Measurements from ENCODE around the gene GCNT3. TPM values are rescaled to one million over a fixed set of nuclear protein-coding genes. Genes with fewer than 3 reads are reported as not detected.

Gene GCNT3
- total and polyA plus RNA-seq, 2 donors (not counting 1 experiment from before 2014, with no cell fraction given) = 0.16 to 0.17 TPM

DNA sequence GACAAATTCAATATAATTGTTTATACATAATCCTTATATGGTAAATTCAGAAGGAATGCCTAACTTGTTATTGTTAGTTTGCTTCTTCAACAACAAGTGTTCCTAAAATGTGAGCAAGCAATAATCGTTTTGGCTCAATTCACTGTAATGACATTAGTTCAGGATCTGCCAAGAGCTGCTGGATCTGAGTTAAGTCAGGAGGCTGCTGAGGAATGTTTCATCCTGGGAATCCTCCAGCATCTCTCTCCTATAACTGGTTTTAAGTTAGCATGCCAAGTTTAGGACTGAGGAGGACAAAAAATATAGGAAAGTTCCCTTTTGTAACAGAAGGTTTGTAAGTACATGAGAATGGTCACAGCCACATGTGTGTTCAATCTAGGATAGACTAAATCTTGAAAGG is 50.7 kb downstream of the GCNT3 start:
- no peaks in the 10 kb centered on the region for H3K9me3 ChIP-seq (ENCODE audit: control insufficient read depth, insufficient read depth, low read depth, low read length)
- H3K9ac ChIP-seq (ENCODE audit: insufficient read depth, low read length) = no peak overlapping the region
- no peak overlapping the region for H3K4me3 ChIP-seq (replicated peaks in 1 of 4; ENCODE audit: control extremely low read depth in 1 of 4, insufficient read depth in 1 of 4, low read depth in 3 of 4, low read length in 4 of 4)
- TF ChIP-seq, protein P1, sequence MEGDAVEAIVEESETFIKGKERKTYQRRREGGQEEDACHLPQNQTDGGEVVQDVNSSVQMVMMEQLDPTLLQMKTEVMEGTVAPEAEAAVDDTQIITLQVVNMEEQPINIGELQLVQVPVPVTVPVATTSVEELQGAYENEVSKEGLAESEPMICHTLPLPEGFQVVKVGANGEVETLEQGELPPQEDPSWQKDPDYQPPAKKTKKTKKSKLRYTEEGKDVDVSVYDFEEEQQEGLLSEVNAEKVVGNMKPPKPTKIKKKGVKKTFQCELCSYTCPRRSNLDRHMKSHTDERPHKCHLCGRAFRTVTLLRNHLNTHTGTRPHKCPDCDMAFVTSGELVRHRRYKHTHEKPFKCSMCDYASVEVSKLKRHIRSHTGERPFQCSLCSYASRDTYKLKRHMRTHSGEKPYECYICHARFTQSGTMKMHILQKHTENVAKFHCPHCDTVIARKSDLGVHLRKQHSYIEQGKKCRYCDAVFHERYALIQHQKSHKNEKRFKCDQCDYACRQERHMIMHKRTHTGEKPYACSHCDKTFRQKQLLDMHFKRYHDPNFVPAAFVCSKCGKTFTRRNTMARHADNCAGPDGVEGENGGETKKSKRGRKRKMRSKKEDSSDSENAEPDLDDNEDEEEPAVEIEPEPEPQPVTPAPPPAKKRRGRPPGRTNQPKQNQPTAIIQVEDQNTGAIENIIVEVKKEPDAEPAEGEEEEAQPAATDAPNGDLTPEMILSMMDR (conservative IDR thresholded peaks at IDR 0.05 in 1 of 2, IDR thresholded peaks at IDR 0.05 in 1 of 2; ENCODE audit: low read depth in 1 of 2, low read length in 2 of 2) = no peak
- TF ChIP-seq EZH2 (IDR thresholded peaks at IDR 0.05; ENCODE audit: low read length, missing control alignments) = no peak
- peaks cover 4% of the 10 kb centered on the region for H3K36me3 ChIP-seq (ENCODE audit: control insufficient read depth, insufficient read depth, low read length)
- no peak overlapping the region for H2AFZ ChIP-seq (ENCODE audit: low read length)
- DNase-seq (ENCODE audit: low read depth in 2 of 2) = peak; percentile 38 to 62
- H3K4me2 ChIP-seq (ENCODE audit: extremely low read depth, insufficient read depth, low read length) = no peak overlapping the region
- no peaks in the 10 kb centered on the region for H3K4me1 ChIP-seq (ENCODE audit: control insufficient read depth, extremely low read depth, insufficient read depth, low read length)
- no peak overlapping the region for H3K27ac ChIP-seq (ENCODE audit: insufficient read depth, low read length)
- peaks cover under 1% of the 10 kb centered on the region for H3K79me2 ChIP-seq (ENCODE audit: control insufficient read depth, insufficient read depth, low read length)
- H3K27me3 ChIP-seq (ENCODE audit: control insufficient read depth, insufficient read depth, low read length) = no peaks in the 10 kb centered on the region
- H4K20me1 ChIP-seq (ENCODE audit: control insufficient read depth, extremely low read depth, insufficient read depth, low read length) = no peaks in the 10 kb centered on the region

DNA sequence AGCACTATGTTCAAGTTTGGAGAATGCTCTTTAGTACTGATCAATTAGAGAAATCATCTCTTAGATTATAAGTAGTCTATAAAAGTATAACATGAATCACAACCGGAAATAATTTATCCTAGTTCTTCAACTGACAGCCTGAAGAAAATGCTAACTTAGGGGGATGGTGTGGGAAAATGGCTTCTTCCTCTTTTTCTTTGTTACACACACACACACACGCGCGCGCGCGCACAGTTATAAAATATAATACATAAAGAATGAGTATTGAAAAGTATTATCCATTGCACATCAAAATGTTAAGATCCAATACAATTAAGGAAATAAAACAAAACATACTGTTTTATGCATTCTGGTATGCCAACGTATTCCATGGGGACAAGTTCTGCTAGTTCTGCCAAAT is 57.0 kb downstream of the GCNT3 start:
- Histone ChIP-seq H3K27ac (ENCODE audit: insufficient read depth, low read length) (no peak overlapping the region), H3K4me1 (ENCODE audit: control insufficient read depth, extremely low read depth, insufficient read depth, low read length) (no peaks in the 10 kb centered on the region), H3K4me3 (replicated peaks in 1 of 4; ENCODE audit: control extremely low read depth in 1 of 4, insufficient read depth in 1 of 4, low read depth in 3 of 4, low read length in 4 of 4) (no peak overlapping the region), H4K20me1 (ENCODE audit: control insufficient read depth, extremely low read depth, insufficient read depth, low read length) (no peaks in the 10 kb centered on the region), H3K9me3 (ENCODE audit: control insufficient read depth, insufficient read depth, low read depth, low read length) (no peaks in the 10 kb centered on the region), H3K36me3 (ENCODE audit: control insufficient read depth, insufficient read depth, low read length) (peaks cover 5% of the 10 kb centered on the region), H3K9ac (ENCODE audit: insufficient read depth, low read length) (no peak overlapping the region), H3K27me3 (ENCODE audit: control insufficient read depth, insufficient read depth, low read length) (no peaks in the 10 kb centered on the region), H3K79me2 (ENCODE audit: control insufficient read depth, insufficient read depth, low read length) (no peaks in the 10 kb centered on the region), H3K4me2 (ENCODE audit: extremely low read depth, insufficient read depth, low read length) (no peak overlapping the region), H2AFZ (ENCODE audit: low read length) (no peak overlapping the region)
- TF ChIP-seq EZH2 (IDR thresholded peaks at IDR 0.05; ENCODE audit: low read length, missing control alignments) = no peak
- TF ChIP-seq, protein P1 (conservative IDR thresholded peaks at IDR 0.05 in 1 of 2, IDR thresholded peaks at IDR 0.05 in 1 of 2; ENCODE audit: low read depth in 1 of 2, low read length in 2 of 2) = no peak
- no peak for DNase-seq (ENCODE audit: low read depth in 2 of 2)

Other genes starting within 250 kb of the GCNT3 start
- gene MYO1E, start 238.9 kb upstream of the GCNT3 start, total RNA-seq = 26.5 and 27.6 TPM in 2 replicates
- 20.7 and 84.0 TPM in 2 replicates for gene MYO1E, start 238.9 kb upstream of the GCNT3 start, polyA plus RNA-seq
- gene FAM81A, start 173.6 kb upstream of the GCNT3 start, total RNA-seq = 0.26 and 0.33 TPM in 2 replicates
- gene FAM81A, start 173.6 kb upstream of the GCNT3 start, polyA plus RNA-seq = 0.09 and 0.24 TPM in 2 replicates
- gene GTF2A2, start 45.7 kb downstream of the GCNT3 start, total RNA-seq = 44.7 and 49.7 TPM in 2 replicates
- 65.0 and 66.2 TPM in 2 replicates for gene GTF2A2, start 45.7 kb downstream of the GCNT3 start, polyA plus RNA-seq
- 75.2 and 82.9 TPM in 2 replicates for gene BNIP2, start 77.5 kb downstream of the GCNT3 start, total RNA-seq
- gene BNIP2, start 77.5 kb downstream of the GCNT3 start, polyA plus RNA-seq = 83.4 and 93.2 TPM in 2 replicates

Data from fibroblast of lung (primary cell).